Effector CD4-positive, alpha-beta T cell (primary cell): ENCODE measurements around the gene SMARCE1.

ENCODE experiments used
- DNase-seq: peaks from one replicate; pipeline ENCODE4 v3.0.0-alpha.2; 2020

SMARCE1 gene

GRCh38 chr17:40577611-40578065 is 70.0 kb downstream of the SMARCE1 start:
- DNase-seq: no peak

GRCh38 chr17:40576113-40576740 is 71.4 kb downstream of the SMARCE1 start:
- DNase-seq: no peak
